Measurements from ENCODE around the gene PAF1. TPM values are rescaled to one million over a fixed set of nuclear protein-coding genes. Genes with fewer than 3 reads are reported as not detected.

PAF1 gene
- 69.0 and 79.3 TPM in 2 replicates for total RNA-seq (2014; rRNA removed; shearing (Covaris generic))

DNA sequence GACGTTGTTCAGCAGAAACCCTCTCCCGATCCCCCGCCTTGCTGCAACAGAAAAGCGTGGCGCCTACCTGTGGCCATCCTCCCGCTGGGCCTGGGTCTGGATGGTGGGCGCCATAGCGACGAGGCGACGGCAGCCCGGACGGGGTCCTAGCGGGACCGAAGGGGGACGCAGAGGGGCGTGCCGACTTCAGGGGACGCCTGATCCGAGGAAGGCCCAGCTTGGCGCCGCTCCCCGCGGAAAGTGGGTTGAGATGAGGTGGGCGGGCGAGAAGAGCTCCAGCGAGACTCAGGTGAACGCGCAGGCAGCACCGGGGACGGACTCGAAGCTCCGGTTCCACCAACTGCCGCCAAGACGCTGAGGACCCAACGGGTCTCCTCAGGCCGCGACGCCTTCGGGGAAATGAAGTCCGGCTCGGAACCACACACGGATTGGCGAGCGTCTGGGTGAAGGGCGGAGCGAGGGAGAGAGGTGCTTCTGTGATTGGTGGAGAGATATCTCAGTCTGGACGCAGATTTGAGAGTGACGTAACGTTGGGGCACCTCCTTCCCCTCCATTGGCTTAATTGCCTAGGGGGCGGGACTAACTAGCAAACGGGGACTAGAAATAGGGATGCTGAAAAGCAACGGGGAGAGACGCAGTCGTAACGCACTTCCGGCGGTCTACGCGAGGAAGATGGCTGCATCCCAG is at the start of gene PAF1, which contains the start of gene MED29:
Gene PAF1, minus strand, starts transcription at position 356 of the 687 bp plus-strand sequence. Its CDS starts 242 bp downstream, at position 114.
Gene MED29, plus strand, starts transcription at position 628 of the 687 bp plus-strand sequence. Its CDS starts 45 bp downstream, at position 673.
- peak; percentile 100 for DNase-seq (ENCODE audit: low read depth)

DNA sequence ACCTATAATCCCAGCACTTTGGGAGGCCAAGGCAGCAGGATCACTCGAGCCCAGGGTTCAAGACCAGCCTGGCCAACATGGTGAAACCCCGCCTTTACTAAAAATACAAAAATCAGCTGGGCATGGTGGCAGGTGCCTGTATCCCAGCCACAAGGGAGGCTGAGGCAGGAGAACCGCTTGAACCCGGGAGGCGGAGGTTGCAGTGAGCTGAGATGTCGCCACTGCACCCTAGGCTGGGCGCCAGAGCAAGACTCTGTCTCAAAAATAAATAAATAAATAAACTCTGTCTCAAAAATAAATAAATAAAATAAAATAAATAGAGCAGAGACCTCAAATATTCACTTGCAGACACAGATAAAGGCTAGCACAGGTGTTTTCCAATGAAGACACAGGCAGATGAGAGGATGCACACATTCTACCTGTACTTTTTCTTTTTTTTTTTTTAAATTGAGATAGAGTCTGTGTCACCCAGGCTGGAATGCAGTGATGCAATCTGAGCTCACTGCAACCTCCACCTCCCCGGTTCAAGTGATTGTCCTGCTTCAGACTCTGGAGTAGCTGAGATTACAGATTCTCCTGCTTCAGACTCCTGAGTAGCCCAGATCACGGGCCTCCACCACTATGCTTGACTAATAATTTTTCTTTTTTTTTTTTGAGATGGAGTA is 47.5 kb upstream of the PAF1 start:
- DNase-seq (ENCODE audit: low read depth) = peak; percentile 60

DNA sequence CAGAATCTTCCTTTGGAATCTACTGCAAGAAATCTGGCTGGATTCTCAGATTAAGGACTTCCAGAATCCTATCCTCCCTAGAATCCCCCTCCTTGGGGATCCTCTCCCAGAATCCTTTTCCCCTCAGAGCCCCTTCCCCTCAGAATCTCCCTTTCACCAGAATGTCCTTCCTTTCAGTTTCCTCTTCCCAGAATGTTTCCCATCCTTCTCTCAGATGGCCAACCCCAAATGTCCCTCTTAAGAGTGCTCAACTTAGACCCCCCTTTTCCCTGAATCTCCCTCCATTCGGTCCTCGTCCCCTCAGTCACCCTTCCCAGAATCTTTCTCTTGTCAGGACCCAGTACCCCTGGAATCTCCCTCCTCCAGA is 45.4 kb upstream of the PAF1 start:
- peak; percentile 26 for DNase-seq (ENCODE audit: low read depth)

DNA sequence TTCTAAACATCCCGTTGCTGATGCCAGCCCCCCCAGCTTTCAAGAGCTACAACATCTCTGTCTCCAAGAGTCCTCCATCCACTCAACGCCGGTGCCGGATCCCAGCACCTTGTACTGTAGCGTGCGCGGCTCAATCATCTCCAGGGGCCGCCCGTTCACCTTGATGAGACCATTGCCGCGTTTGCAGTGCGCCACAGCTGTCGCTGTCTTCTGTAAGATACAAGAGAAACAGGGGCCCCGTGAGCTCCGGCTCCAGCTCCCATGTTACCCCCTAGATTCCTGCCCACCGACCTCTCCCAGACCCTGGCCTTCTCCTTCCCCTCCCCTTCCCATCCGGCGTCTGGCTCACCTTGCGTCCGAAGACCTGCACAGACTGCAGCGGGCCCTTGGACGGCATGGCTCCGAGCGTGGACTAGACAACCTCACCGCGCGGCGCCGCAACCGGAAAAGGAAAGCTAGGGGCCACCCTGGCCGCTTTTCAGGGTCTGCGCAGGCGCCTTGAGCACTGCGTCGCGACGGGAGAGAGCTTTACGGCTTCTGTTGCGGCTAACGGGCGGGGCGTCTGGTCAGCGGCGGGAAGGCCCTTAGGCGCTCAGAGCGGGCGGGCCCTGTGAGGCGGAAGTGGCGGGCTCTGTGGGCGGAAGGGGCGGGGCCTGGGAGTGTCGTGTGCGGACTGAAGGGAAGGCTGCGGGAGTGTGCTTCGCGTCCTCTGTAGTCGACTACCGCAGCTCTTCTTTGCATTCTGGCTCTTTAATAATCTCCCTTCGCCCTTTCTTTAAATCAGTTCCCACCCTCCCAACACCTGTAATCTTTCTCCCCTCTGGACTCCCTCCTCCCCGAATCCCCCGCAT is 44.8 kb upstream of the PAF1 start, which contains the start of gene RPS16:
Gene RPS16, minus strand, starts transcription at position 451 of the 851 bp plus-strand sequence. Its CDS starts 54 bp downstream, at position 397.
- DNase-seq (ENCODE audit: low read depth) = peak; percentile 96

DNA sequence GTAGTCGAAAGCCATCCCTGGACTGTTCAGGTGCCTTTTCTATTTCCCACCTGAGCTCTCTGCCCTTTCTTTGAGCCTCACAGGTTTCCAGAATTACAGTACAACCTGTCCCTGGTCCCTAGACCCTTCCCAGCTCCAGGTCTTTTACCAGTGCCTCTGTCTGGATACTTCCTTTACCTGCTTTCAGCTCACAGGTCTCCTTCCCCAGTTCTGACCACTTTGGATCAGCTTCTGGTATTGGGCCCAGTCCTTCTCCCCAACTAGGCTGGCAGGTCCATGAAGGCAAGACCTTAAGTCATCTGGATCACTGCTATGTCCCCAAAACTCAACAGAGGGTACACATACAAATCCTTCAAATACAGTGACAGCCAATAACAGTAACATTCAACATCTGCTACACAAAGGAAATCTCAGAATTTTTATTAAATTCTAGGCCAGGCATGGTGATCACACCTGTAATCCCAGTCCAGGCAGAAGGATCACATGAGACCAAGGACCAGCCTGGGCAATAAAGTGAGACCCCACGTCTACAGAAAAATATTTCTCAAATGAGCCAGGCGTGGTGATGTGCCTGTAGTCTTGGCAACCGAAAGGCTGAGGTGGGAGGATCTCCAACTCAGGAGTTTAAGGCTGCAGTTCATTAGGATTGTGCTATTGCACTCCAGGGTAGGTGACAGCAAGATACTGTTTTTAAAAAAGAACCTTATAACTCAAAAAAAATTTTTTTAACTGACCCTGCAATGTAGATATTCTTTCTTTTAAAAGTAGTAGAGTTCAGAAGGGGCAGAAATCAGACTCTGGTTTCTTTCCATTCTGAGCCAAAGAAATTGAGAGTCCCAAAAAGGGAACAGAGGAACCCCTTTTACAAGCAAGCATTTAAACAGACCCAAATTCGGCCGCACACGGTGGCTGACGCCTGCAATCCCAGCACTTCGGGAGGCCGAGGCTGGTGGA is 43.5 kb upstream of the PAF1 start:
- DNase-seq (ENCODE audit: low read depth) = no peak

DNA sequence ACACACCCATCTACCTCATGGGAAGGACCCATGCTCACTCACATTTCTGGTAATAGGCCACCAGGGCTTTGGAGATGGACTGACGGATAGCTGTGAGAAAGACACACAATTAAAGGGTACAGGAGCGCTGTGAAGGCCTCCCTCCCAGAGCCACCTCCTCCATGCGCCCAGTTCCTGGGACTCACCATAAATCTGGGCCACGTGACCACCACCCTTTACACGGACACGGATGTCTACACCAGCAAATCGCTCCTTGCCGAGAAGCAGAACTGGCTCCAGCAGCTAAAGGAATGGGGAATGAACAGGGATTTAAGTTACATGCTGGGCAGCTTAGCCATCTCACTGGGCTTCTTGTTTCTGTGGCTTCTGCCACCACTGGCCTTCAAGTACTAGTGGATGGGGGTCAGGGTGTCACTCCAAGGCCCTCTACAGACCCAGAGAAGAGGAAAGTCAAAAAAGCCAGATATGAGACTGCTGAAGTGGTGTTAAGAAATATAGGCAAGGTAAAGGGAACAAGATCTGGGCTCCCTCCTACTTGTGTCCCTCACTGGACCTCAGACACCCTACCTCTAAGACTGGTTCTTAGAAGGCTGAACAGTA is 42.7 kb upstream of the PAF1 start:
- no peak for DNase-seq (ENCODE audit: low read depth)

DNA sequence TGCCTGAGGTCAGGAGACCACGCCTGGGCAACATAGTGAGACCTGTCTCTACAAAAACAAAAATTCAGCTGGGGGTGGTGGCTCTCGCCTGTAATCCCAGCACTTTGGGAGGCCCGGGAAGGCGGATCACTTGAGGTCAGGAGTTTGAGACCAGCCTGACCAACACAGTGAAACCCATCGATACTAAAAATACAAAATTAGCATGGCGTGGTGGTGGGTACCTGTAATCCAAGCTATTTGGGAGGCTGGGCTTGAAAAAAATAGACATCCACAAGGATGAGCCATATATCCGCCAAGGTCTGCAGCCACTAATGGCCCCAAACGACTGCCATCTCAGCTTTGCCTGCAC is 41.7 kb upstream of the PAF1 start:
- no peak for DNase-seq (ENCODE audit: low read depth)

DNA sequence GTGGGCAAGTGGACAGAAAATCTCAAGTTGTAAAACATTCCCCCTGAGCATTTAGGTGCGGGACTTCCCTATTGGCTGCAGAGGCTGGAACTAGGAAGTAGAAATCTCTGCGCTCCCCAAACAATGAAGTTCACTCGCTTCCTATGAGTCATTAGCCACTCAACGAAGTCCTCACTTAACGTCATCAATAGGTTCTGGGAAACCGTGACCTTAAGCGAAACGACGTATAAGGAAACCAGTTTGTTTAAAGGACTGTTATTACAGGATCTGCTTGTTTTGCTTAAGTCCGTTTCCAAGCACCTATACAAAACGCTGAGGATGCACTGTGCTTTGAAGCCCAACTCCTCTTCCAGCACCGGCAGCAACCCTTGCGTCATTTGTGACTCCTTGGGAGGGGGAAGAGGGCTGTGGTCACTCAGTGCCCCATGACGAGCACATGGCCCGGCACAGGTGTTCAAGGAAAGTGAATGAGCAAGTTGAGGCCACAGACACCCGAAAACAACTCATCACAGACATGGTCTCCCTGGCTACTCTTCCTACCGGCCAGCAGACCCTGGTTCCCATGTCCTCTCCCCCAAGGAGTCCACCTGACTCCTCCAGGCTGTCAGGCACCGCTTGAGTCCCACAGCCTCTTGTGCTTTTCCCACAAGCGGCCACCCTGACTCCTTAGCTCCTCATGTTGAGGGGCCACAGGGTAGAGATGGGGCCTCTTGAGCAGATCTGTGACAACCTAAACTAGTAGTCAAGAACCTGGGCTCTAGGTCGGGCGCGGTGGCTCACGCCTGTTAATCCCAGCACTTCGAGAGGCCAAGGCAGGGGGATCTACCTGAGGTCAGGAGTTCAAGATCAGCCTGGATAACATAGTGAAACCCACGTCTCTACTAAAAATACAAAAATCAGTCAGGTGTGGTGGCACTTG is 40.0 kb upstream of the PAF1 start:
- peak; percentile 92 for DNase-seq (ENCODE audit: low read depth)

DNA sequence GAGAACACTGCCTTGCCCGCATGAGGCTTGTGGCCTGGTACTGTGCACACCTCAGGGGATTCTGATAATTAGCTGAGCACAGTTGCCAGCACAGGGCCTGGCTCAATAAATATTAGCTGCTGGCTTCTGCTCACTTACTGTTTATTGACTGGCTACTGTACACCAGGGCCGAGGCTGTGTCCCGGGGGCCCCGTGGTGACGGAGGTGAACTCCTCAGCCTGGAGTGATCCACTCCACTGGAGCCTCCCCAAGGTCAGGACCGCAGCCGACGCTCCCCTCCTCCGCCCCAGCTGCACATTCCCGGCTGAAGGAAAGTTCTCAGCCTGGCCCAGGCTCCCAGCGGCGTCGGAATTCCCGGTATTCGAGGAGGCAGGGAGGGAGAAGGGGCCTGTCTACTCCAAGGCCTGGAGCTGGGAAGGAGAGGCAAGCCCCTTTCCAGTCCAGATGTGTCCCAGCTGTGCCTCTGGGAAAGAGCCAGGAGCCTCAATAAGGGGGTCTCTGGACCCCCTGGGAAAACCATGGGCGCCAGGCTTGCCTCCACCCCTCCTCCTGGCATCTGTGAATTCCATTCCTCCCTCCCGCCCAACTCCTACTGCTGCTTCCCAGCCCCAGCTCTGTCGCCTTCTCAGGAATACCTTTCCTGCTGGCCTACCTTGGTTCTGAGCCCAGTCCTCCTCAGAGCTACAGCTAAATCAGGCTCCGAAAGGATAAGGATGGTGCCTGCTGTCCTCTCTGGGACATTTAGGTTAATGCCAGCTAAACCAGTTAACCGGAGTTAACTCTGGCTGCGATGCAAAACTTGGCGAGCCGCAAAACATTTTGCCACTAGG is 37.6 kb upstream of the PAF1 start:
- DNase-seq (ENCODE audit: low read depth) = peak; percentile 62

DNA sequence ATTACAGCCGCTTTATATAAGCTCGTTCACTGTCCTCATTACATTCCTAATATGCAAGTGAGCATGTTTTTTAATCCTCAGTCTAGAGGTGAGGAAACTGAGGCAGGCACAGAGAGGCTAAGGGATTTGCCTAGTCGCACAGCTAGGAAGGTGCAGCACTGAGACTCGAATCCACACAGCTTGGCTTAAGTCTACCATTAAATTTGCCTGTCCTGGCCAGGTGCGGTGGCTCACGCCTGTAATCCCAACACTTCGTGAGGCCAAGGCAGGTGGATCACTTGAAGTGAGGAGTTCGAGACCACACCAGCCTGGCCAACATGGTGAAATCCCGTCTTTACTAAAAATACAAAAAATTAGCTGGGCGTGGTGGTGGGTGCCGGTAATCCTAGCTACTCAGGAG is 36.8 kb upstream of the PAF1 start:
- no peak for DNase-seq (ENCODE audit: low read depth)

DNA sequence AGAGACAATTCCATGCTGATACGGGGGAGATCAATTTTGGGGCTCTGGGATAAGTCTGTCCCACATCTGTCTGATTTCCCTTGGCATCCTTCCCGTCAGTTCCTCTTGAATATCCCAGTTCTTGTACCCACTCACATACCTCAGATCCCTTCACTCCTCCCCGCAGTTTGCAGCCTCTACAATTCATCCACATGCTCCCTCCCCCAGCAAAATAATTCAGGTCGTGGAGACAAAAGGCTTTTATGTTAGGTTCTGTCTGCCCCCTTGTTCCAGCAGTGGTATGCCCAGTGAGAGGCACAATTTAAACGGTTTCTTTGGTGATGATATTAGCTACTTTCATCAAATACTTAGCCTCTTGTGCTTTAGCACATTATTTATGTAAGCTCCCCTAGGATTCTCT is 35.3 kb upstream of the PAF1 start:
- no peak for DNase-seq (ENCODE audit: low read depth)

DNA sequence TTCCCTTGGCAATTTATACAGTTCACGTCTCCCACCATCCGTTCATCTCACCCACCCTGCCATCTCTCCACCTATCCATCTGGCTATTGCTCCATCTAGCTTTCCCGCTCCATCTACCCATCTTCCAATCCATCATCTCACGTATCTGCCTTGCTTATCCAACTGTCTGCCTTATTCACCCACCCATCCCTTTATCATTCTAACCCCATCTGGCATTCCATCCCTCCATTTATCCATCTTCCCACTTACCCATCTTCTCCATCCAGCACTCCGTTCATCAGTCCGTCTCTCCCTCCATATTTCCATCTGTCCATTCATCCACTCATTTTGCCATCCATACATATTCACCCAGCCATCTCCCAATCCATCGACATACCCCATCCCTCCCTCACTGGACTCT is 34.8 kb upstream of the PAF1 start:
- no peak for DNase-seq (ENCODE audit: low read depth)

DNA sequence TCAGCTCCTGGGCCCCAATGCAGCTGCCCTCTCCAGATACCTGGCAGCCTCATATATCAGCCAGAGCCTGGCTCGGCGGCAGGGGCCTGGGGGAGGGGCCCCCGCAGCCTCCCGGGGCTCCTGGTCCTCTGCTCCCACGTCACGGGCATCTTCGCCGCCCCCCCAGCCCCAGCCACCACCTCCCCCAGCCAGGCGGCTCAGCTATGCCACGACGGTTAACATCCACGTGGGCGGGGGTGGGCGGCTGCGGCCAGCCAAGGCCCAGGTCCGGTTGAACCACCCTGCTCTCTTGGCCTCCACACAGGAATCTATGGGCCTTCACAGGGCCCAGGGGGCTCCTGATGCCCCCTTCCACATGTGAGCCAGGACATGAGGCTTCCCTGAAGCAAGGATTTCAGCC is 34.0 kb upstream of the PAF1 start:
- no peak for DNase-seq (ENCODE audit: low read depth)

DNA sequence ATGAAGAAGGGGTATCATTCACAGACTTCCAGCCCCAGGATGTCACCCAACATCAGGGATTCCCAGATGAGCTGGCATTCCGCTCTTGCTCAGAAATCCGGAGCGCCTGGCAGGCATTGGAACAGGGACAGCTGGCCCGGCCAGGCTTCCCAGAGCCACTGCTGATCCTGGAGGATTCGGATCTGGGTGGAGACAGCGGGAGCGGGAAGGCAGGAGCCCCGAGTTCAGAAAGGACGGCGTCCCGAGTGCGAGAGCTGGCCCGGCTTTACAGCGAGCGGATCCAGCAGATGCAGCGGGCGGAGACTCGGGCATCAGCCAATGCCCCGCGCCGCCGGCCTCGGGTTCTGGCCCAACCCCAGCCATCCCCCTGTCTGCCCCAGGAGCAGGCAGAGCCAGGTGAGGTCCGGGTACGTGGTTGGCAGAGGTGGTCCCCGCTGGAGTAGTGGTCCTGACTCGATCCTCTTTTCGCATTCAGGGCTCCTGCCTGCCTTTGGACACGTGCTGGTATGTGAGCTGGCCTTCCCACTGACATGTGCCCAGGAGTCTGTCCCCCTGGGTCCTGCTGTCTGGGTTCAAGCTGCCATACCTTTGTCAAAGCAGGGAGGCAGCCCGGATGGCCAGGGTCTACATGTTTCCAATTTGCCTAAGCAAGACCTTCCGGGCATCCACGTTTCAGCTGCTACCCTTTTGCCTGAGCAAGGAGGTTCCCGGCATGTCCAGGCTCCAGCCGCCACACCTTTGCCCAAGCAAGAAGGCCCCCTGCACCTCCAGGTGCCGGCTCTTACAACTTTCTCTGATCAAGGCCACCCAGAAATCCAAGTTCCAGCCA is 32.6 kb upstream of the PAF1 start:
- no peak for DNase-seq (ENCODE audit: low read depth)

DNA sequence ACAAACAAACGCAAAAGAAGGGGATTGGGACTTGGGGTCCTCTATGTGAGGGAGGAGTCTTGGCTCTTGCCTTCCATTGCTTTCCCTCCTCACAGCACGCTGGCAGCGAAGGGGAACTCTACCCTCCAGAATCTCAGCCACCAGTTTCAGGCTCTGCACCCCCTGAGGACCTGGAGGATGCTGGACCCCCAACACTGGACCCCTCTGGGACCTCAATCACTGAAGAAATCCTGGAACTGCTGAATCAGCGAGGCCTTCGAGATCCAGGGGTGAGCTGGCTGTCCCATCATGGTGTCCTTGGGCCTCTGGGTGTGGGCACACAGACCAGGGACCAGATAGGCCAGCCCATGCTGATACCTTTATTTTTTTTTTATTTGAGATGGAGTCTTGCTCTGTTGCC is 31.1 kb upstream of the PAF1 start:
- DNase-seq (ENCODE audit: low read depth) = no peak

DNA sequence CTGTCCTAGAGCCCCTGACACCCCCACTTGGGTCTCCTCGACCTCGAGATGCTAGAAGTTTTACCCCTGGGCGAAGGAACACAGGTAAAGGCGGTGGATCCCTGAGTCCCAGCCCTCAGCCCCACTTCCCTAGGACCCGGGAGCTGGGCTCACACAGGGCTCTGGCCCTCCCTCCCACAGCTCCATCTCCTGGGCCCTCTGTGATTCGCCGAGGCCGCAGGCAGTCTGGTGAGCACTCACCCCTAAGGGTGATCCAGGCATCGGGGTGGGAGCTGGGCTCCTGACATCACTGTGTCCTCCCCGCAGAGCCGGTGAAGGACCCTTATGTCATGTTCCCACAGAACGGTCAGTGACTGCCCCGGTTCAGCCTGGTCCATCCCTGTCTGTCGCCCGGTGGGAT is 29.9 kb upstream of the PAF1 start:
- DNase-seq (ENCODE audit: low read depth) = no peak

DNA sequence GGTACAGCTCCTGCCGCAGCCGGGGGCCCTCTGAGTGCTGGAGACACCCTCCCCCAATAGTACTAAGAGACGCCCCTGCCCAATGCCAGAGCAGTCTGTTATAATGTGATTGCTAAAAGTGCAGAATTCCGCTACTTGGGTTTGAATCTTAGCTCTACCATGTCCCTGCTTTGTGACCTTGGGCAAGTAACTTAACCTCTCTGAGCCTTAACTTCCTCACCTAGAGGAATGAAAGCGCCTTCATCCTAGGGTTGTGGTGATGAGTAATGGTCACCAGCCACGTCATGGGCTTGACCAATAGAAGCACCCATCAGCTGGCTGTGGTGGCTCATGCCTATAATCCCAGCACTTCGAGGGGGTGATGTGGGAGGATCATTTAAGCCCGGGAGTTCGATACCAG is 28.1 kb upstream of the PAF1 start:
- no peak for DNase-seq (ENCODE audit: low read depth)

Data from M059J (cell line).